ENCODE measurements around the gene EIF3I.

Gene EIF3I

DNA sequence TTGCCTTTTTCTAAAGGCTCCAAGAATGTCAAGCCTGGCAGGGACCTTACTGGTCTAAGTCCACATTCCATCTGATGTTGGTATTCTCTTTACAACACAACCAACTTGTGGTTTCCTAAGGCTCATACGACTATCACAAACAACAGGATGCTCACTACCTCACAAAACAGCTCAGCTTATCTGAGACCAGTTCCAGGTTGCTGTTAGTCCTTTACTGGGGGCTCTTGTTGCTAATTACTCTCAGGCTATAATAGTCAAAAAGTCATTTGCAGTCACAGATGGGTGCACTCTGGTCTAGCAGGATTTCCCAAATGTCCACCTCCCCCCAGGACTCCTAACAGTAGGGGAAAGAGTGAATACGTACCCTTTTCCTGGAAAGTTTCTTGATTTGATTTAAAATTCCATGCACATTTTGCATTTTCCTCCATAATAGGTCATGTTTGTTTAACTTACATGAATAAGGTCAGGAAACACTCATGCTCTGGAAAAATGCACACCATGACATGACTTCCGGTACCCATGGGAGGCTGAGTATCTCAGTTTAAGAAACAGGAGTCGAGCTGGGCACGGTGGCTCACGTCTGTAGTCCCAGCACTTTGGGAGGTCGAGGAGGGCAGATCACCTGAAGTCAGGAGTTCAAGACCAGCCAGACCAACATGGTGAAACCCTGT, 44.8 kb downstream of the EIF3I start:
- no peak for DNase-seq (ENCODE audit: low spot score)

DNA sequence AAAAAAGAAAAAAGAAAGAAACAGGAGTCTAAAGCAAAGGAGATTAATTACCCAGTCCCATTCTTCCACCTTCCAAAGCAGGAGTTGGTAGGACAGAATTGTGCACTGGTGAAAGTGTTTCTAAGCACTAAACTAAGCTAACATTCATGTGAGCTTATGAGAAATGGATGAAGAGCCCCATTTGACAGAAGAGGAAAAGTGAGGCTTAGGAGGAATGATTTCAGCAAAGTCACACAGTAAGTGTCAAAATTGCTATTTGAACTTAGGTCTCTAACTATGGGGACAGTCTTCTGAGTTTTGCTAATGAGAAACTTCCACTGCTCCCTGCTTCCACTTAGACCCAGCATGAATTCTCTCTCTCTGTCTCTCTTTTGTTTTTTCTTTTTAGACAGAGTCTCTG, 47.5 kb downstream of the EIF3I start:
- no peak for DNase-seq (ENCODE audit: low spot score)

DNA sequence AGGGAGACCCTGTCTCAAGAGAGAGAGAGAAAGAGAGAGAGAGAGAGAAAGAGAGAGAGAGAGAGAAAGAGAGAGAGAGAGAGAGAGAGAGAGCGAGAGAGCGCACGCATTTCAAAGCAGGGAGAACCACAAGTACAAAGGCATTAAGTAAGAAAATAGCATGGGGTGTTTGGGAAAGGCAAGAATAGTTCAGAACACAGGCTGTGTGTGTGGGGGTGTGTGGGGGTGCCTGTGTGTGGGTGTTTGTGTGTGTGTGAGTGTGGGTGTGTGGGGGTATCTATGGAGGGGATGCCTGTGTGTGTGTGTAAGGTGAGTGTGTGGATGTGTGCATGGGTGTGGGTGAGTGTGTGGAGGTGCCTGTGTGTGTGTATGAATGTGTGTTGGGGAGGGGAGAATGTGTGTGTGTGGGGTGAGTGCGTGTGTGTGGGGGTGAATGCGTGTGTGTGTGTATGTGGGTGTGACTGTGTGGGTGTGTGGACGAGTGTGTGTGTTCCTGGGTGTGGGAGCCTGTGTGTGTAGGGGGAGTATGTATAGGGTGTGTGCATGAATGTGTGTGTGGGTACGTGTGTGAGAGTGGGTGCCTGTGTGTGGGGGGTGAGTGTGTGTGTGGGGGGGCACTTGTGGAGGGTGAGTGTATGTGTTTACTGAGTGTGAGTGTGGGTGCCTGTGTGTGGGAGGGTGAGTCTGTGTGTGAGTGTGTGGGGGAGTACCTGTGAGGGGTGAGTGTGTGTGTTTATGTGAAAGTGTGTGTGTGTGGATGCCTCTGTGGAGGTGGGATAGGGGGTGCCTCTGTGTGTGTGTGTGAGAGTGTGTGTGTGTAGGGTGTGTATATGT, 50.6 kb downstream of the EIF3I start:
- no peak for DNase-seq (ENCODE audit: low spot score)

DNA sequence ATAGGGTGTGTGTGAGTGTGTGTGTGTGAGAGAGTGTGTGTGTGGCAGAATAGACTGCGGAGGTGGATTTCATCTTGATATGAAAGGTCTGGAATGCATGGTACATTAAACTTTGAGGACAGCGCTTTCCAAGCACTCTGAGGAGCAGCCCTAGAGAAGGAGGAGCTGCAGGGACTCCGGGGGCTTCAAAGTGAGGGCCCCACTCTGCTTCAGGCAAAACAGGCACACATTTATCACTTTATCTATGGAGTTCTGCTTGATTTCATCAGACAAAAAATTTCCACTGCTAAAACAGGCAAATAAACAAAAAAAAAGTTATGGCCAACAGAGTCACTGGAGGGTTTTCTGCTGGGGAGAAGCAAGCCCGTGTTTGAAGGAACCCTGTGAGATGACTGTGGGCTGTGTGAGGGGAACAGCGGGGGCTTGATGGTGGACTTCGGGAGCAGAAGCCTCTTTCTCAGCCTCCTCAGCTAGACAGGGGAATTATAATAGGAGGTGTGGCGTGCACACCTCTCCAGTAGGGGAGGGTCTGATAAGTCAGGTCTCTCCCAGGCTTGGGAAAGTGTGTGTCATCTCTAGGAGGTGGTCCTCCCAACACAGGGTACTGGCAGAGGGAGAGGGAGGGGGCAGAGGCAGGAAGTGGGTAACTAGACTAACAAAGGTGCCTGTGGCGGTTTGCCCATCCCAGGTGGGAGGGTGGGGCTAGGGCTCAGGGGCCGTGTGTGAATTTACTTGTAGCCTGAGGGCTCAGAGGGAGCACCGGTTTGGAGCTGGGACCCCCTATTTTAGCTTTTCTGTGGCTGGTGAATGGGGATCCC, 51.4 kb downstream of the EIF3I start:
- DNase-seq (ENCODE audit: low spot score): no peak

DNA sequence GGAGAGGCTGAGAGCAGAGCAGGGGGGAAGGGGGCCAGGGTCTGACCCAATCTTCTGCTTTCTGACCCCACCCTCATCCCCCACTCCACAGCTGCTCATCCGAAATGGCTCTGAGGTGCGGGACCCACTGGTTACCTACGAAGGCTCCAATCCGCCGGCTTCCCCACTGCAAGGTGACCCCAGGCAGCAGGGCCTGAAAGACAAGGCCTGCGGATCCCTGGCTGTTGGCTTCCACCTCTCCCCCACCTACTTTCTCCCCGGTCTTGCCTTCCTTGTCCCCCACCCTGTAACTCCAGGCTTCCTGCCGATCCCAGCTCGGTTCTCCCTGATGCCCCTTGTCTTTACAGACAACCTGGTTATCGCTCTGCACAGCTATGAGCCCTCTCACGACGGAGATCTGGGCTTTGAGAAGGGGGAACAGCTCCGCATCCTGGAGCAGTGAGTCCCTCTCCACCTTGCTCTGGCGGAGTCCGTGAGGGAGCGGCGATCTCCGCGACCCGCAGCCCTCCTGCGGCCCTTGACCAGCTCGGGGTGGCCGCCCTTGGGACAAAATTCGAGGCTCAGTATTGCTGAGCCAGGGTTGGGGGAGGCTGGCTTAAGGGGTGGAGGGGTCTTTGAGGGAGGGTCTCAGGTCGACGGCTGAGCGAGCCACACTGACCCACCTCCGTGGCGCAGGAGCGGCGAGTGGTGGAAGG, 52.6 kb downstream of the EIF3I start:
- DNase-seq (ENCODE audit: low spot score): no peak

DNA sequence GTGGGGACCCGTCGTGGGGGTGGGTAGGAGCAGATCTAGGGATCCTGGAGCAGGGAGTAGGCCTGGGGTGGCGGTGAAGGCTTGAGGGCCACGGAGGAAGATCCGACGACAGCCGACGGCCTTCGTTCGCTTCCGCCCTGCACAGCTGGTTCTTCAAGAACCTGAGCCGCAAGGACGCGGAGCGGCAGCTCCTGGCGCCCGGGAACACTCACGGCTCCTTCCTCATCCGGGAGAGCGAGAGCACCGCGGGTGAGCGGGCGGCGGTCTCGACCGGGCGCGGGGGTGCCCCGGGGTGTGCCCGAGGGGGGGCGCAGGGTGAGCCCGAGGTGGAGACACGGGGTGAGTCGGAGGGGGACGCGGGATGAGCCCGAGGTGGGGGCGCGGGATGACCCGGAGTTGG, 53.2 kb downstream of the EIF3I start:
- DNase-seq (ENCODE audit: low spot score): no peak

DNA sequence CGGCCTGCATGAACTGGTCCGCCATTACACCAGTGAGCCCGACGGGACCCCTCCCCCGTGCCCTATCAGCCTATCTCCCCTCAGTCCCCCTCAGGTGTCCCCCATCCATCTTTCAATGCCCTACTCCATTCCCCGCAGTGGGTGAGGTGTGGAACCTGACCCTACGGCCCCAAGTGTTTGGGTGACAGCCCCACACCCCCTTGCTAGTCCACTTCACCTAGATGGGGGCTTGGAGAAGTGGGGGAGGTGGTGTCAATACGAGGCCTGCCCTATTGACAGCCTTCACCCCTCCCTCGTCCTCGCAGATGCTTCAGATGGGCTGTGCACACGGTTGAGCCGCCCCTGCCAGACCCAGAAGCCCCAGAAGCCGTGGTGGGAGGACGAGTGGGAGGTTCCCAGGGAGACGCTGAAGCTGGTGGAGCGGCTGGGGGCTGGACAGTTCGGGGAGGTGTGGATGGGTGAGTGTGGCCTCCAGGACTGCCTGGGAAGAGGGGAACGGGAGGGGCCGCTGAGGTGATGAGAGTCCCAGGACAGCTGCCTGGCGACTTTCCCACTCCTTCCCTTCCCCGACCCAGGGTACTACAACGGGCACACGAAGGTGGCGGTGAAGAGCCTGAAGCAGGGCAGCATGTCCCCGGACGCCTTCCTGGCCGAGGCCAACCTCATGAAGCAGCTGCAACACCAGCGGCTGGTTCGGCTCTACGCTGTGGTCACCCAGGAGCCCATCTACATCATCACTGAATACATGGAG, 54.0 kb downstream of the EIF3I start:
- DNase-seq (ENCODE audit: low spot score): no peak
